Lower leg skin (tissue), 3 donors: ENCODE data around the gene SAMD5.

ENCODE experiments used
- CTCF ChIP-seq, 3 donors: fragments of 450-650 bp; IDR thresholded peaks; one replicate each; pipeline ENCODE4 v1.5.1; 2016; ENCODE audit warnings: antibody characterized with exemption in 3 of 3, mild to moderate bottlenecking in 3 of 3, moderate library complexity in 2 of 3
- POLR2A ChIP-seq, 2 donors: fragments of 450-650 bp; IDR thresholded peaks; one replicate each; pipeline ENCODE4 v1.6.1; 2016 to 2017; ENCODE audit warnings: antibody characterized with exemption in 2 of 2, mild to moderate bottlenecking in 1 of 2, moderate library complexity in 1 of 2

- TF ChIP-seq CTCF (IDR thresholded peaks at IDR 0.05) (no peak), POLR2A (IDR thresholded peaks at IDR 0.05) (no peak)
These were observed 58.8 kb downstream of the SAMD5 start for GRCh38 chr6:147567141-147567805.
